Naive thymus-derived CD8-positive, alpha-beta T cell (primary cell): ENCODE data around the gene REPIN1. TPM values are rescaled to one million over a fixed set of nuclear protein-coding genes. Genes with fewer than 3 reads are reported as not detected.

Experiments used
- ATAC-seq, 2 donors: fragments of 150-1000 bp; cut with Tn5 transposase in 1 of 2; sonication (Bioruptor Pico), chemical (Tn5 transposase) in 1 of 2; 1 replicate in 1 of 2; 2 replicates in 1 of 2; pipeline ENCODE4 v1.10.0; 2021; ENCODE audit warnings: mild to moderate bottlenecking in 2 of 2, moderate library complexity in 2 of 2
- POLR2A ChIA-PET: fragments of 350-600 bp; sonication (Branson Sonifier 250); formaldehyde crosslinking; loops from one replicate; lab custom pipeline; 2021; ENCODE audit warnings: antibody characterized with exemption; lab: Charles Lee
- DNase-seq, 10 donors: peaks; one replicate each; pipeline versions ENCODE4 v3.0.0 to v3.0.0-alpha.2; 2020 to 2022
- H3K27ac Mint-ChIP-seq, 10 donors: one replicate each; pipeline ENCODE4 v1.8.0; 2020 to 2022; ENCODE audit warnings: mild to moderate bottlenecking in 10 of 10, mixed read lengths in 10 of 10, moderate library complexity in 4 of 10, inconsistent platforms in 1 of 10
- H3K27me3 Mint-ChIP-seq, 5 donors: one replicate each; pipeline ENCODE4 v1.8.0; 2021 to 2022; ENCODE audit warnings: mixed read lengths in 5 of 5
- H3K36me3 Mint-ChIP-seq, 3 donors: one replicate each; pipeline ENCODE4 v1.8.0; 2020 to 2022; ENCODE audit warnings: mixed read lengths in 3 of 3, mild to moderate bottlenecking in 2 of 3, inconsistent platforms in 1 of 3
- H3K4me1 Mint-ChIP-seq, 4 donors: one replicate each; pipeline ENCODE4 v1.8.0; 2021 to 2022; ENCODE audit warnings: mixed read lengths in 4 of 4
- H3K4me3 Mint-ChIP-seq, 10 donors: one replicate each; pipeline ENCODE4 v1.8.0; 2020 to 2022; ENCODE audit warnings: mild to moderate bottlenecking in 10 of 10, mixed read lengths in 10 of 10, moderate library complexity in 6 of 10, inconsistent platforms in 1 of 10
- H3K9me3 Mint-ChIP-seq, 9 donors: one replicate each; pipeline ENCODE4 v1.8.0; 2020 to 2022; ENCODE audit warnings: mixed read lengths in 9 of 9, mild to moderate bottlenecking in 3 of 9, inconsistent platforms in 1 of 9, moderate library complexity in 1 of 9
- polyA plus RNA-seq, 3 donors: library from polyadenylated mRNA; unstranded; fragments of 300-500 nt; fragmentation: Illumina TruSeq; gene quantifications; one replicate each; pipeline ENCODE4 v1.2.3, GENCODE V29; 2021
- total RNA-seq, 8 experiments: library from RNA in 2 of 8; stranded (reverse) in 2 of 8; gene quantifications; one replicate each; pipeline ENCODE4 v1.2.3 and lab custom pipeline; 2021 to 2026

REPIN1 gene
- total and polyA plus RNA-seq, 5 experiments from 2014 or later: 39.8 to 108 (median 73.0) TPM

DNA sequence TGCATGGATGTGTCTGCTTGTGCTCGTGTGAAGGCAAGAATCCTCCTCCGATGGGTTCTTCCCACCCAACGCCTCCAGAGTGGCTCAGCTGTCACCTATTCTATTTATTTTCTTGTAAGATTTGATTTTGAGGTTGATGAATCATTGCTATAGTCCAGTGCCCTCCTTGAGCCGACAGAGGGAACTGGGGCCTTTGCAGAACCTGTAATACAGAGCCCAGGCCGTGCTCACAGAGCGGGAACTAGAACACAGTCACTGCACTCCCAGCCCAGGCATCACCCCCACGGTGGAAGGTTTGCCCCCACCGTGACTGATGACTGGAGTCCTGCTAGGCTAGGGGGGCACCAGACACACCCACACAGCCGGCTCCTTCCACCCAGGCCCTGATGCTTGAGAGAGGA lies 29.2 kb upstream of the REPIN1 start:
- POLR2A ChIA-PET: no interaction called here
- no peak for ATAC-seq
- H3K9me3 Mint-ChIP-seq: peaks cover 0 to 11% (median 4%) of the 10 kb centered on the region in 9 donors
- H3K36me3 Mint-ChIP-seq: peaks cover 12 to 27% (median 19%) of the 10 kb centered on the region in 3 donors
- peak overlapping the region in 2 of 10 donors; percentile 19 to 41 for H3K4me3 Mint-ChIP-seq
- DNase-seq: peak in 1 of 10 donors; percentile 45
- H3K27ac Mint-ChIP-seq: no peak overlapping the region
- peaks cover 4 to 41% (median 25%) of the 10 kb centered on the region in 5 donors for H3K27me3 Mint-ChIP-seq
- peaks cover 7 to 33% (median 15%) of the 10 kb centered on the region in 4 donors for H3K4me1 Mint-ChIP-seq

DNA sequence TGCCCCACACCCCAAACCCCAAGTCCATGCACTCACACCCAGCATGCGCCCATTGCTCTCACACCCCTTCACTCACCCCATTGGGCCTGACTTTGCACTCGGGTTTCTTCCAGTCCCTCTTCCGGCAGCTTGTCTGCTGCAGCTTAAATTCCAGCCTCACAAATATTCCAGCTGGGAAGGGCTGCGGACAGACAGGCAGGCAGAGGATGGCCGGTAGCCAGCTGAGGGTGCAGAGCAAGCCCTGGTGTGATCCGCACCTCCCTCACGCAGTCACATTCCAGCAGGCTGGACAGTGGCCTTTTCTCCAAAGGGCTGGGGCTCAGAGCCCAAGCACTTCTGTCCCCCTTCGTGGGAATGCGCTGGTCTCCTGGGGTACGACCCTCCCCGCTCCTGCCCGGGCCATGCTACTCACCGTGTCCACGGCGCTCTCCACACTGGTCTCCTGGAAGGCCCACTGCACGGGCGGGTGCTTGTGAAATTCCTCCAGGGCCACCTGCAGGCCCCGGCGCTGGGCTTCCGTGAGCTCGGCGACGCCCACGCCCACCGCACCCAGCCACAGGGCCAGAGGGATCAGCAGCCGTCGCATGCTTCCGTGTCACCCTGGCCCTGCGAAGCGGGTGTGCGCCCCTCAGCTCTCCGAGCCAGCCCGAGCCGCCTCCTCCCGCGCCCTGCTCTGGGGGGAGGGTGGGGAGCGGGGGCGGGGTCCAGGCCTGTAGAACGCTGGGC lies 28.4 kb upstream of the REPIN1 start:
- peaks cover 12 to 27% (median 19%) of the 10 kb centered on the region in 3 donors for H3K36me3 Mint-ChIP-seq
- DNase-seq (peak in 3 of 10 donors; percentile 23 to 48 (median 26)), ATAC-seq (peak; percentile 71 to 88)
- H3K27me3 Mint-ChIP-seq: peaks cover 4 to 41% (median 25%) of the 10 kb centered on the region in 5 donors
- peak overlapping the region in 4 of 10 donors; percentile 46 to 63 (median 50) for H3K4me3 Mint-ChIP-seq
- H3K4me1 Mint-ChIP-seq: peaks cover 7 to 33% (median 14%) of the 10 kb centered on the region in 4 donors
- H3K27ac Mint-ChIP-seq: peak overlapping the region in 1 of 10 donors; percentile 5
- POLR2A ChIA-PET: interaction anchor here (1.3 kb wide), 1 partner anchor 18 kb away, joined by 3 read pairs; no protein-coding TSS in a partner anchor
- H3K9me3 Mint-ChIP-seq: peaks cover 0 to 14% (median 4%) of the 10 kb centered on the region in 9 donors

DNA sequence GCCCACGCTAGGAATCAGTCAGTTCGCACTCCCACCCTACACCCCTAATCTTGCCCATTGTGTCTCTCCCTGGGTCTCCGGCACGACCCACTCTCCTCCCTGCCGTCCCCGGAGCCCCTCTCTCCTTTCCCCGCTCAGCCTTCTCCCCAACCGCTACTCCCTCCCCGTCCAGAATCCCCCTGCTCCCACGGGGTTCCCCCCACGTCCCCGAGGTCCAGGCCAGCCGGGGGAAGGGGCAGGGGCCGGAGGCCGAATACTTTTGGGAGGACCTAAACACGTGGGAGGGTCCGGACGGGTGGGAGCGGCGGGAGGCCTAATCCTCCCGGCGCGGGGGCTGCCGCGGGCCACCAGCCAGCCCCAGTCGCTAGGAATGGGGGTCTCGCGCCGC lies 27.8 kb upstream of the REPIN1 start:
- H3K27ac Mint-ChIP-seq: no peak overlapping the region
- ATAC-seq (peak; percentile 12 to 22), DNase-seq (peak in 1 of 10 donors; percentile 38)
- H3K4me1 Mint-ChIP-seq: peaks cover 7 to 33% (median 13%) of the 10 kb centered on the region in 4 donors
- H3K36me3 Mint-ChIP-seq: peaks cover 12 to 26% (median 19%) of the 10 kb centered on the region in 3 donors
- POLR2A ChIA-PET: interaction anchor here (1.3 kb wide), 1 partner anchor 19 kb away, joined by 3 read pairs; no protein-coding TSS in a partner anchor
- H3K27me3 Mint-ChIP-seq: peaks cover 4 to 41% (median 25%) of the 10 kb centered on the region in 5 donors
- H3K4me3 Mint-ChIP-seq: peak overlapping the region in 5 of 10 donors; percentile 40 to 63 (median 58)
- peaks cover 0 to 14% (median 4%) of the 10 kb centered on the region in 9 donors for H3K9me3 Mint-ChIP-seq

DNA sequence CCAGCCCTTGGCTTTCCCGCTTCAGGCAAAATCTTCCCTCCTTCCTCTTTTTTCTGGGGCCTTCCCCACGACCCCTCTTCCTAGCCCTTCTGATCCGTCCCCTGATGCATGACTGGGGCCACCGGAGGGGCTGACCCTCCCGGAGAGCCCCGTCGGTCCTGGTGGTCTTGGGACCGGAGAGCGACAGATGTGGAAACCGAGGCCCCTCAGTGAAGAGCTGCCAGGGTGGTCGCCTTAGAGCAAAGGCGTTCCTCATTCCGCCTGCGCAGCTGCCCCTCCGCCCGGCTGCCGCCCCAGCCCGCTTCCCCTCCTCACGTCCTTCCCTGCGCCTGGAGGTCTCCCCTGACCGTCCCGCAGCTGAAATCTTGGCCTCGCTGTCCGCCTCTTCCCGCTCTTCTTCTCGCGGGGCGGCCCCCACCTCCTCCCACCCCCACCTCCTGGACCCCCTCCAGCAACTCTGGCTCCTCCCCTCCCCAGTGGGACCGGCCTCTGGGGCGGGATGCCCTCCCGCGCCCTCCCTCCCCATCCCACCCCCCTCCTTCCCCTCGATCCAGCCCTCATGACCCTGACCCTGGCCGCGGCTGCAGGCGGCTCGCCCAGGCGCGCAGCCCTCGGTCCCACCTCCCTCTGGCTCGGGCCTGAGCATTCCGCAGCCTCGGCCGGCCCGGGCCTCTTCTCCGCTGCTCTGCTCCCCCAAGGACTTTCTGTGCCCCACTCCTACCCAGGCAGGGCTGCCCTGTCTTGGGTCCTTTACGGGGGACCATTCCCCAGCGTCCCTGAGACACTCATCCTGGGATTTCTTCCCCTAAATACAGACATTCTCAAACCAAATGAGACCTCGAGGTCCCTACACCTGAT lies 27.1 kb upstream of the REPIN1 start, which contains the start of gene RARRES2:
TSS of gene RARRES2 (minus strand) at position 367 of the 858 bp plus-strand sequence. CDS start 1,020 bp downstream, outside the sequence.
- H3K27me3 Mint-ChIP-seq: peaks cover 4 to 41% (median 25%) of the 10 kb centered on the region in 5 donors
- H3K4me1 Mint-ChIP-seq: peaks cover 7 to 33% (median 15%) of the 10 kb centered on the region in 4 donors
- DNase-seq (no peak), ATAC-seq (no peak)
- peaks cover 12 to 25% (median 19%) of the 10 kb centered on the region in 3 donors for H3K36me3 Mint-ChIP-seq
- POLR2A ChIA-PET: interaction anchor here (1.3 kb wide), 1 partner anchor 20 kb away, joined by 3 read pairs; no protein-coding TSS in a partner anchor
- H3K27ac Mint-ChIP-seq: peak within 1 kb of the TSS in 2 of 10 donors; percentile 24 to 65
- peaks cover 0 to 14% (median 4%) of the 10 kb centered on the region in 9 donors for H3K9me3 Mint-ChIP-seq
- peak within 1 kb of the TSS in 7 of 10 donors; percentile 38 to 63 (median 55) for H3K4me3 Mint-ChIP-seq

DNA sequence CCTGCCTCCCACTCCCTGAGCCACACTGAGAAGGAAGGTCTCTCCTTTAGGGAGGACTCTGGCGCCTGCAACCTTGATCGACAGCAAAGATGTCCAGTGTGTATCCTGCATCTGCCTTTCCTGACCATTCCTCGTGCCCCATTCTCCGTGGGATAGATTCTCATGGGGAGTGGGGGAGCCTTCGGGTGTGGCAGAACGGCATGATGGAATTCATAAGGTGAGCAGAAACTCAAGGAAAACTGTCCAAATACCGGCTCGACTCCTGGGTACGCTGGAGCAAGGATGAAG lies 26.6 kb upstream of the REPIN1 start:
- POLR2A ChIA-PET: no interaction called here
- Mint-ChIP-seq H3K27me3 (peaks cover 4 to 41% (median 25%) of the 10 kb centered on the region in 5 donors), H3K27ac (peak overlapping the region in 2 of 10 donors; percentile 24 to 65), H3K36me3 (peaks cover 12 to 19% (median 19%) of the 10 kb centered on the region in 3 donors), H3K4me3 (peak overlapping the region in 4 of 10 donors; percentile 42 to 60 (median 48)), H3K4me1 (peaks cover 7 to 33% (median 15%) of the 10 kb centered on the region in 4 donors), H3K9me3 (peaks cover 0 to 14% (median 4%) of the 10 kb centered on the region in 9 donors)
- no peak for DNase-seq
- ATAC-seq: no peak

DNA sequence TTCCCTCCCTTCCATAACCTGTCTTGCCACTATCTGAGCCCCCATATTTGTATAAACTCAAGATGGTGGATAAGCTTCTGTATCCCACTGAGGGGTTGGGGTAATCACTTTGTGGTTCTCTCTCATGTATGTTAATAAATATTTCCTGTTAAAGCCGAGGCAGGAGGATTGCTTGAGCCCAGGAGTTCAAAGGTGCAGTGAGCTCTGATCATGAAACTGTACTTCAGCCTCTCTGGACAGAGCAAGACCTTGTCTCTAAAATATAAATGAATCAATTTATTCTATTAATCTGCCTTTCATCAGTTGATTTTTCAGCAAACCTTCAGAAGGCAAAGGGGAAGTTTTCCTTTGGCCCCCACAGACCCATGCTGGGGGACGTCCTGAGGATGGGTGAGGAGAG lies 25.4 kb upstream of the REPIN1 start:
- Mint-ChIP-seq H3K4me1 (peaks cover 7 to 27% (median 14%) of the 10 kb centered on the region in 4 donors), H3K9me3 (peaks cover 0 to 14% (median 4%) of the 10 kb centered on the region in 9 donors), H3K27ac (peak overlapping the region in 1 of 10 donors; percentile 40), H3K4me3 (no peak overlapping the region), H3K27me3 (peaks cover 4 to 41% (median 25%) of the 10 kb centered on the region in 5 donors), H3K36me3 (peaks cover 11 to 13% (median 12%) of the 10 kb centered on the region in 3 donors)
- POLR2A ChIA-PET: no interaction called here
- no peak for ATAC-seq
- no peak for DNase-seq

DNA sequence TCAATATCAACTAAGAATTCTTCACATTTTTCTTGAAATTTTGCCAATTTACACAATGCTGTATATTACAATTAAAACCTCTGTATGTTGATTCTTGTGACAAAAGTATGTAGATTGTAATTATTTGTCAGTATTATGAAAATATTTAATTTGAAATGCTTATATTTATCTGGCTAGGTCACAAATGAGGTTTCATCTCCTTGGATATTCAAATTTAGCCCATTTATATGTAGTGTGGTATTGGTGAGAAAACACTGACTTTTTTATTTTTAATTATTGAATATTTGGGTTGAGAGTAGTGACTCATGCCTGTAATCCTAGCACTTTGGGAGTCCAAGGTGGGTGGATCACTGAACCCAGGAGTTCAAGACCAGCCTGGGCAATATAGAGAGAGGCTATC lies 24.3 kb upstream of the REPIN1 start:
- POLR2A ChIA-PET: no interaction called here
- Mint-ChIP-seq H3K27ac (no peak overlapping the region), H3K9me3 (peaks cover 0 to 14% (median 4%) of the 10 kb centered on the region in 9 donors), H3K4me3 (no peak overlapping the region), H3K27me3 (peaks cover 4 to 41% (median 25%) of the 10 kb centered on the region in 5 donors), H3K36me3 (peaks cover 6 to 13% (median 12%) of the 10 kb centered on the region in 3 donors), H3K4me1 (peaks cover 5 to 21% (median 13%) of the 10 kb centered on the region in 4 donors)
- ATAC-seq (no peak), DNase-seq (no peak)

DNA sequence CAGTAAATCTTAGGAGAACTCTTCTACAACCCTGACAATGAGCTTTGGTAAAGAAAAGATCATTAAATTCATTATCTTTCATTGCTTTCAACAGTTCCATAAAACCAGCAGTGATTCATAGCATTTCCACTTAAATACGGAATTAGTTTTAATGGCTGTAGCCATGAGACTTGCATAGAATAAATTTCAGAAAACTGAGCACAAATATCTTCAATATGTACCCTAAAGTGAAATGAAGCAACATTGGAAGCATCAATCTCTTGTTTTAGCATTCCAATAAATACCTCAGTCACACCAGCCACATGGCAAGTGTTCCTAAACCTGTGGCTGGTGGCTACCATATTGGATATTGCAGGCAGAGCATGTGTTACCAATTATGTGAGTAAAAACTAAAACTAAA lies 23.6 kb upstream of the REPIN1 start:
- POLR2A ChIA-PET: no interaction called here
- H3K36me3 Mint-ChIP-seq: peaks cover 3 to 13% (median 12%) of the 10 kb centered on the region in 3 donors
- H3K4me3 Mint-ChIP-seq: no peak overlapping the region
- ATAC-seq (no peak), DNase-seq (no peak)
- H3K4me1 Mint-ChIP-seq: peaks cover 5 to 13% (median 10%) of the 10 kb centered on the region in 4 donors
- no peak overlapping the region for H3K27ac Mint-ChIP-seq
- H3K9me3 Mint-ChIP-seq: peaks cover 0 to 14% (median 4%) of the 10 kb centered on the region in 9 donors
- H3K27me3 Mint-ChIP-seq: peaks cover 4 to 36% (median 22%) of the 10 kb centered on the region in 5 donors

DNA sequence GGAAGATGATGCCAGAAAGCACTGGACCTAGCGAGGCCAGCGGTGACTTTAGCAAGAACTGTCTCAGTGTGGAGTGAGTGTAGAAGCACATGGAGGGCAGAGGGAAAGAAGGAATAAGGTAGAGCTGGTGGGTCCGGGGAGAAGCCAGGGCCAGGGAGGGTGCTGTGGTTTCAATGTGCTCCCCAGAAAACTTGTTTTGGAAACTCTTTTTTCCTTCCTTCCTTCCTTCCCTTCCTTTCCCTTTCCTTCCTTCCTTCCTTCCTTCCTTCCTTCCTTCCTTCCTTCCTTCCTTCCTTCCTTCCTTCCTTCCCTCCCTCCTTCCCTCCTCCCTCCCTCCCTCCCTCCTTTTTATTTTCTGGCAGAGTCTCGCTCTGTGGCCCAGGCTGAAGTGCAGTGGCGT lies 21.7 kb upstream of the REPIN1 start:
- peaks cover 3 to 23% (median 17%) of the 10 kb centered on the region in 5 donors for H3K27me3 Mint-ChIP-seq
- peaks cover 0 to 6% (median 3%) of the 10 kb centered on the region in 4 donors for H3K4me1 Mint-ChIP-seq
- peaks cover 2 to 12% (median 12%) of the 10 kb centered on the region in 3 donors for H3K36me3 Mint-ChIP-seq
- DNase-seq (no peak), ATAC-seq (no peak)
- POLR2A ChIA-PET: no interaction called here
- H3K9me3 Mint-ChIP-seq: peaks cover 0 to 14% (median 4%) of the 10 kb centered on the region in 9 donors
- H3K27ac Mint-ChIP-seq: no peak overlapping the region
- no peak overlapping the region for H3K4me3 Mint-ChIP-seq

DNA sequence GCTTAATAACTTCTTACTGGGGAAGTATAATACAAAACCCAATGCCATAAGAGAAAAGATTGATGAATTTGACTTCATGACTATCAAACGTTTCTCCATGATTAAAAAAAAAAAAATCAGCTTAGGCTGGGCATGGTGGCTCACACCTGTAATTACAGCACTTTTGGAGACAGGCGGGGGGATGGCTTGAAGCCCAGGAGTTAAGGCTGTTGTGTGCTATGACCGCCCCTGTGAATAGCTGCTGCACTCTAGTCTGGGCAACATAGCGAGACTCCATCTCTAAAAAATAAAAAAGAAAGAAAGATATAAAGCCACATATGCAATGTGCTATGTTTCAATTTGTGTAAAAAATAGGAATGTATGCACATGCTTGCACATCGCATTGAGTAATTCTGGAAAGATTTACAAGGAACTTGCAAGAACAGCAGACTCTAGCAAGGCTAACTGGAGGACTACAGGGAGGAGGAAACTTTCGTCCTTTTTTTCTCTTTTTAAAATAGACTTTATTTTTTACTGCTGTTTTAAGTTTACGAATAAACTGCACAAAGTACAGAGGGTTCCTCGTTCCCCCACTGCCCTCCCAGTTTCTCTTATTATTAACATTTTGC lies 16.9 kb upstream of the REPIN1 start:
- DNase-seq (no peak), ATAC-seq (no peak)
- POLR2A ChIA-PET: interaction anchor here (0.6 kb wide), 1 partner anchor 15 kb away, joined by 4 read pairs; no protein-coding TSS in a partner anchor
- Mint-ChIP-seq H3K36me3 (no peaks in the 10 kb centered on the region), H3K4me1 (peaks cover 0 to 5% (median 2%) of the 10 kb centered on the region in 4 donors), H3K27me3 (peaks cover 0 to 4% (median 0%) of the 10 kb centered on the region in 5 donors), H3K27ac (no peak overlapping the region), H3K4me3 (no peak overlapping the region), H3K9me3 (no peaks in the 10 kb centered on the region)

DNA sequence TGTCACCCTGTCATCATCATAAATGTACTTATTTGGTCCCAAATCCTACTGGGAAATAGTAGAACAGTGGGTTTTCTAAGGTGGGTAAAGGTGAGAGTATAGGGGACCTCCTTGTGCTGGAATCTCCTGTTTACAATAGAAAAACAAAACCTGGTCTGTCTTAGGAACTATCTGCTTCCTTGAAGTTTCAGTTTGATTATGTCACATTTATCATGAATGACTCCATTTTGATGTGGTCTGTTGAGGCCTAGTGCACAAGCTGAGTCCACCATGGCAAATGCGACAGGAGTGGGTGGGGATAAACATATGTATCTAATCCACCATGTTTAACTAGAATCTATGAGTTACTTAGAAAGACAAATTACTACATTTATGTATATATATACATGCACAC lies 13.0 kb upstream of the REPIN1 start:
- Mint-ChIP-seq H3K36me3 (no peaks in the 10 kb centered on the region), H3K4me3 (no peak overlapping the region), H3K27me3 (no peaks in the 10 kb centered on the region), H3K27ac (peak overlapping the region in 2 of 10 donors; percentile 54 to 69), H3K4me1 (peaks cover 21 to 40% (median 35%) of the 10 kb centered on the region in 4 donors), H3K9me3 (no peaks in the 10 kb centered on the region)
- no peak for ATAC-seq
- DNase-seq: no peak
- POLR2A ChIA-PET: interaction anchor here (0.6 to 5.5 kb wide), 9 partner anchors 8 to 502 kb away, joined by 3 to 41 read pairs (median 4); partner anchors contain the start of gene REPIN1
